GM12878 (cell line): ENCODE measurements around the gene POLA2. TPM values are rescaled to one million over a fixed set of nuclear protein-coding genes. Genes with fewer than 3 reads are reported as not detected.

Experiments
- BCL11A ChIP-seq: IDR thresholded peaks from 2 replicates; pipeline ENCODE4 v1.6.1; 2011; ENCODE audit warnings: low read depth, low read length
- EZH2 ChIP-seq: IDR thresholded peaks from 2 replicates; pipeline ENCODE4 v1.6.1; 2012; ENCODE audit warnings: low read depth, mild to moderate bottlenecking, control low read depth, inconsistent platforms, low read length, borderline replicate concordance; ENCODE audit not compliant: control insufficient read depth
- JUND ChIP-seq: IDR thresholded peaks from 2 replicates; pipeline ENCODE4 v1.6.1; 2012; ENCODE audit warnings: low read depth, mild to moderate bottlenecking, low read length, improper control_type of control experiment, moderate library complexity
- KAT2A ChIP-seq: conservative IDR thresholded peaks from 2 replicates; pipeline ENCODE4 v1.6.1; 2011; ENCODE audit warnings: low read depth, low read length; ENCODE audit not compliant: control insufficient read depth
- MTA2 ChIP-seq: fragments of 450-650 bp; IDR thresholded peaks from 2 replicates; pipeline ENCODE4 v1.6.1; 2016; ENCODE audit warnings: low read depth, mild to moderate bottlenecking, moderate library complexity
- MXI1 ChIP-seq: fragments of 150-350 bp; IDR thresholded peaks from 2 replicates; pipeline ENCODE4 v1.6.1; 2011; ENCODE audit warnings: low read depth, mild to moderate bottlenecking, inconsistent platforms, low read length, improper control_type of control experiment
- NBN ChIP-seq: fragments of 450-650 bp; IDR thresholded peaks from 2 replicates; pipeline ENCODE4 v1.6.1; 2016
- NFYB ChIP-seq: IDR thresholded peaks from 2 replicates; pipeline ENCODE4 v1.6.1; 2011; ENCODE audit warnings: low read depth, mild to moderate bottlenecking, low read length, improper control_type of control experiment, moderate library complexity; ENCODE audit not compliant: insufficient read depth
- PAX5 ChIP-seq: IDR thresholded peaks from 2 replicates; pipeline ENCODE4 v1.6.1; 2011; ENCODE audit warnings: low read depth, low read length, borderline replicate concordance
- PML ChIP-seq: IDR thresholded peaks from 2 replicates; pipeline ENCODE4 v1.6.1; 2012; ENCODE audit warnings: low read length, inconsistent platforms
- RAD21 ChIP-seq: IDR thresholded peaks from 2 replicates; pipeline ENCODE4 v1.6.1; 2011; ENCODE audit warnings: mild to moderate bottlenecking, low read depth, low read length, moderate library complexity; ENCODE audit not compliant: insufficient read depth
- RB1 ChIP-seq: fragments of 450-650 bp; formaldehyde crosslinking; IDR thresholded peaks from 2 replicates; pipeline ENCODE4 v1.6.1; 2017; ENCODE audit warnings: mild to moderate bottlenecking, borderline replicate concordance
- RFX5 ChIP-seq: IDR thresholded peaks from 2 replicates; pipeline ENCODE4 v1.6.1; 2011; ENCODE audit warnings: low read depth, low read length, improper control_type of control experiment
- SMAD5 ChIP-seq: IDR thresholded peaks from 2 replicates; pipeline ENCODE4 v1.6.1; 2016; ENCODE audit warnings: antibody characterized with exemption, low read depth
- SP1 ChIP-seq: IDR thresholded peaks from one replicate; pipeline ENCODE4 v1.6.1; 2011; ENCODE audit warnings: low read depth, low read length
- SPI1 ChIP-seq: IDR thresholded peaks from 2 replicates; pipeline ENCODE4 v1.6.1; 2011; ENCODE audit warnings: low read depth, mild to moderate bottlenecking, low read length, moderate library complexity, borderline replicate concordance; ENCODE audit not compliant: insufficient read depth
- SREBF1 ChIP-seq: IDR thresholded peaks from 2 replicates; pipeline ENCODE4 v1.6.1; 2012; ENCODE audit warnings: mild to moderate bottlenecking, low read length
- STAT3 ChIP-seq: IDR thresholded peaks from 2 replicates; pipeline ENCODE4 v1.6.1; 2011; ENCODE audit warnings: low read depth, low read length, improper control_type of control experiment
- TARDBP ChIP-seq: IDR thresholded peaks from 2 replicates; pipeline ENCODE4 v1.6.1; 2016; ENCODE audit warnings: borderline replicate concordance
- YBX1 ChIP-seq: fragments of 450-650 bp; IDR thresholded peaks from 2 replicates; pipeline ENCODE4 v1.6.1; 2016; ENCODE audit warnings: antibody characterized with exemption
- ZNF207 ChIP-seq: fragments of 450-650 bp; IDR thresholded peaks from 2 replicates; pipeline ENCODE4 v1.6.1; 2014; ENCODE audit warnings: antibody characterized with exemption, mild to moderate bottlenecking, borderline replicate concordance
- ZNF217 ChIP-seq: fragments of 450-650 bp; IDR thresholded peaks from 2 replicates; pipeline ENCODE4 v1.6.1; 2017; ENCODE audit warnings: antibody characterized with exemption, mild to moderate bottlenecking
- polyA plus RNA-seq, 11 experiments: library from polyadenylated mRNA; depleted of rRNA in 4 of 11; unstranded in 6 of 11; stranded (reverse) in 5 of 11; fragments of >200 nt; fragmentation: Nextera tagmentation in 4 of 11; fragmentation: Illumina TruSeq in 1 of 11; extraction: Ambion mirVana in 4 of 11; extraction: Trizol in 1 of 11; gene quantifications; 1 replicate in 1 of 11; 2 replicates in 10 of 11; pipeline versions ENCODE4 v1.2.1 to v1.2.3, GENCODE V29; 2011 to 2016; ENCODE audit warnings: inconsistent platforms in 2 of 11, missing spikeins in 2 of 11, low read depth in 1 of 11
- total RNA-seq, 4 experiments: library from RNA; depleted of rRNA in 3 of 4; stranded (reverse); fragments of >200 nt in 3 of 4; fragmentation: Illumina TruSeq in 1 of 4; extraction: Trizol in 1 of 4; gene quantifications; 2 replicates each; pipeline versions ENCODE4 v1.2.1 to v1.2.3, GENCODE V29; 2013 to 2021
- TF ChIP-seq, protein P1 (sequence below): fragments of 450-650 bp; formaldehyde crosslinking; IDR thresholded peaks from 2 replicates; pipeline ENCODE4 v1.4.0; 2020; ENCODE audit warnings: mild to moderate bottlenecking, moderate library complexity
- TF ChIP-seq, protein P2 (sequence below): fragments of 450-650 bp; IDR thresholded peaks from 2 replicates; pipeline ENCODE4 v1.6.1; 2017; ENCODE audit warnings: borderline replicate concordance
- TF ChIP-seq, protein P3 (sequence below): fragments of 450-650 bp; IDR thresholded peaks from 2 replicates; pipeline ENCODE4 v1.6.1; 2017; ENCODE audit warnings: mild to moderate bottlenecking

Gene POLA2
- total and polyA plus RNA-seq, 10 of the 15 experiments (the other 5 are each of a cell fraction or from before 2014, with no cell fraction given): 4.2 to 121 (median 56.2) TPM

DNA sequence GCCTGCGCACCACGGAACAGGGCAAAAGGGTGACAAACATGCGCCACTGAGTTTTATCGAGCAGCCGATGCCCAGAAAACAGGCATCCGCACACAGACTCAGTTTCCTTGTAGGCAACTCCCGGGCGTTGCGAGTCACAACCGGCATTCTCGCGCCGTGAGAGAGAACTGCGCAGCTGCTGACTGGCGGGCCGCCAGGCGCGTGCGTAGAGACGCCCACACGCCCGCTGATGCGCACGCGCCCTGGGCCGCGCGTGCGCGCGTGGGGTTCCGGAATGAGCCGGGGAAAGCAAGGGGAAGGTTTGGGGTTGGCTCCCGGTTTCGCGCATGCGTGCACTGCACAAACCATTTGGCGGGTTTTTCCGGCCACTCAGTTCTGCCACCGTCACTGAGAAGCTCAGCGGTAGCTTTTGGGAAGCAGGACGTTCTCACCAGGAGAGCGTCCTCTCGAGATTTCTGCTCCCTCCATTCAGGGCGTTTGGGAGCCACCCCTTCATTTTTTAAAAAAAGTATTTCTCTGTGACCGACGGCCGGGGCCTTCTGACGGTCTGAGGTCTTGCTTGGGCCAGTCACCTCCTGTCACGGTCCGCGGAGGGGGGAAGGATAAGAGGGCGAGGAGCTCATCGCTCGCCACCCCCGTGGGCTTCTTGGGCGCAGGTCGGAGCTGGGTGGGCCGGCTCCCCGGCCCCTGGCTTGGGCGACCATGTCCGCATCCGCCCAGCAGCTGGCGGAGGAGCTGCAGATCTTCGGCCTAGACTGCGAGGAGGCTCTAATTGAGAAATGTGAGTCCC, at the start of gene POLA2 (continued):
- TF ChIP-seq TARDBP: no peak; the same call in 1 of the 2 replicates
- TF ChIP-seq PML: peak; percentile 96
- no peak for TF ChIP-seq STAT3
- TF ChIP-seq SREBF1: no peak
- TF ChIP-seq ZNF207: no peak
- no peak for TF ChIP-seq RAD21
- peak; percentile 97; the same call in 1 of the 2 replicates for TF ChIP-seq RB1
- TF ChIP-seq SPI1: no peak
- TF ChIP-seq ZNF217: no peak
- TF ChIP-seq, protein P1, sequence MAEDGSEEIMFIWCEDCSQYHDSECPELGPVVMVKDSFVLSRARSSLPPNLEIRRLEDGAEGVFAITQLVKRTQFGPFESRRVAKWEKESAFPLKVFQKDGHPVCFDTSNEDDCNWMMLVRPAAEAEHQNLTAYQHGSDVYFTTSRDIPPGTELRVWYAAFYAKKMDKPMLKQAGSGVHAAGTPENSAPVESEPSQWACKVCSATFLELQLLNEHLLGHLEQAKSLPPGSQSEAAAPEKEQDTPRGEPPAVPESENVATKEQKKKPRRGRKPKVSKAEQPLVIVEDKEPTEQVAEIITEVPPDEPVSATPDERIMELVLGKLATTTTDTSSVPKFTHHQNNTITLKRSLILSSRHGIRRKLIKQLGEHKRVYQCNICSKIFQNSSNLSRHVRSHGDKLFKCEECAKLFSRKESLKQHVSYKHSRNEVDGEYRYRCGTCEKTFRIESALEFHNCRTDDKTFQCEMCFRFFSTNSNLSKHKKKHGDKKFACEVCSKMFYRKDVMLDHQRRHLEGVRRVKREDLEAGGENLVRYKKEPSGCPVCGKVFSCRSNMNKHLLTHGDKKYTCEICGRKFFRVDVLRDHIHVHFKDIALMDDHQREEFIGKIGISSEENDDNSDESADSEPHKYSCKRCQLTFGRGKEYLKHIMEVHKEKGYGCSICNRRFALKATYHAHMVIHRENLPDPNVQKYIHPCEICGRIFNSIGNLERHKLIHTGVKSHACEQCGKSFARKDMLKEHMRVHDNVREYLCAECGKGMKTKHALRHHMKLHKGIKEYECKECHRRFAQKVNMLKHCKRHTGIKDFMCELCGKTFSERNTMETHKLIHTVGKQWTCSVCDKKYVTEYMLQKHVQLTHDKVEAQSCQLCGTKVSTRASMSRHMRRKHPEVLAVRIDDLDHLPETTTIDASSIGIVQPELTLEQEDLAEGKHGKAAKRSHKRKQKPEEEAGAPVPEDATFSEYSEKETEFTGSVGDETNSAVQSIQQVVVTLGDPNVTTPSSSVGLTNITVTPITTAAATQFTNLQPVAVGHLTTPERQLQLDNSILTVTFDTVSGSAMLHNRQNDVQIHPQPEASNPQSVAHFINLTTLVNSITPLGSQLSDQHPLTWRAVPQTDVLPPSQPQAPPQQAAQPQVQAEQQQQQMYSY (CRISPR knock-in tag): no peak
- TF ChIP-seq YBX1: no peak
- TF ChIP-seq NFYB: peak; percentile 70; the same call in 1 of the 2 replicates
- TF ChIP-seq MTA2: no peak
- TF ChIP-seq BCL11A: no peak
- peak; percentile 90 for TF ChIP-seq SMAD5
- TF ChIP-seq PAX5: peak; percentile 20; the same call in 1 of the 2 replicates
- TF ChIP-seq NBN: 0 out of 2 replicates have a peak, but pooled peaks have one; percentile 26
- no peak for TF ChIP-seq JUND
- TF ChIP-seq, protein P2, sequence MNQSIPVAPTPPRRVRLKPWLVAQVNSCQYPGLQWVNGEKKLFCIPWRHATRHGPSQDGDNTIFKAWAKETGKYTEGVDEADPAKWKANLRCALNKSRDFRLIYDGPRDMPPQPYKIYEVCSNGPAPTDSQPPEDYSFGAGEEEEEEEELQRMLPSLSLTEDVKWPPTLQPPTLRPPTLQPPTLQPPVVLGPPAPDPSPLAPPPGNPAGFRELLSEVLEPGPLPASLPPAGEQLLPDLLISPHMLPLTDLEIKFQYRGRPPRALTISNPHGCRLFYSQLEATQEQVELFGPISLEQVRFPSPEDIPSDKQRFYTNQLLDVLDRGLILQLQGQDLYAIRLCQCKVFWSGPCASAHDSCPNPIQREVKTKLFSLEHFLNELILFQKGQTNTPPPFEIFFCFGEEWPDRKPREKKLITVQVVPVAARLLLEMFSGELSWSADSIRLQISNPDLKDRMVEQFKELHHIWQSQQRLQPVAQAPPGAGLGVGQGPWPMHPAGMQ: no peak
- no peak for TF ChIP-seq EZH2
- peak; percentile 48 for TF ChIP-seq SP1
- TF ChIP-seq KAT2A: no peak
- TF ChIP-seq RFX5: no peak
- TF ChIP-seq, protein P3, sequence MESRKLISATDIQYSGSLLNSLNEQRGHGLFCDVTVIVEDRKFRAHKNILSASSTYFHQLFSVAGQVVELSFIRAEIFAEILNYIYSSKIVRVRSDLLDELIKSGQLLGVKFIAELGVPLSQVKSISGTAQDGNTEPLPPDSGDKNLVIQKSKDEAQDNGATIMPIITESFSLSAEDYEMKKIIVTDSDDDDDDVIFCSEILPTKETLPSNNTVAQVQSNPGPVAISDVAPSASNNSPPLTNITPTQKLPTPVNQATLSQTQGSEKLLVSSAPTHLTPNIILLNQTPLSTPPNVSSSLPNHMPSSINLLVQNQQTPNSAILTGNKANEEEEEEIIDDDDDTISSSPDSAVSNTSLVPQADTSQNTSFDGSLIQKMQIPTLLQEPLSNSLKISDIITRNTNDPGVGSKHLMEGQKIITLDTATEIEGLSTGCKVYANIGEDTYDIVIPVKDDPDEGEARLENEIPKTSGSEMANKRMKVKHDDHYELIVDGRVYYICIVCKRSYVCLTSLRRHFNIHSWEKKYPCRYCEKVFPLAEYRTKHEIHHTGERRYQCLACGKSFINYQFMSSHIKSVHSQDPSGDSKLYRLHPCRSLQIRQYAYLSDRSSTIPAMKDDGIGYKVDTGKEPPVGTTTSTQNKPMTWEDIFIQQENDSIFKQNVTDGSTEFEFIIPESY: no peak
- TF ChIP-seq MXI1: peak; percentile 62; the same call in 1 of the 2 replicates
